ENCODE data around the gene IL32.
"Not testable (repeated sequence)": the region's sequence is repeated elsewhere in the genome, so short reads cannot be mapped to it uniquely, and the experiment has no call there.

Gene IL32

DNA sequence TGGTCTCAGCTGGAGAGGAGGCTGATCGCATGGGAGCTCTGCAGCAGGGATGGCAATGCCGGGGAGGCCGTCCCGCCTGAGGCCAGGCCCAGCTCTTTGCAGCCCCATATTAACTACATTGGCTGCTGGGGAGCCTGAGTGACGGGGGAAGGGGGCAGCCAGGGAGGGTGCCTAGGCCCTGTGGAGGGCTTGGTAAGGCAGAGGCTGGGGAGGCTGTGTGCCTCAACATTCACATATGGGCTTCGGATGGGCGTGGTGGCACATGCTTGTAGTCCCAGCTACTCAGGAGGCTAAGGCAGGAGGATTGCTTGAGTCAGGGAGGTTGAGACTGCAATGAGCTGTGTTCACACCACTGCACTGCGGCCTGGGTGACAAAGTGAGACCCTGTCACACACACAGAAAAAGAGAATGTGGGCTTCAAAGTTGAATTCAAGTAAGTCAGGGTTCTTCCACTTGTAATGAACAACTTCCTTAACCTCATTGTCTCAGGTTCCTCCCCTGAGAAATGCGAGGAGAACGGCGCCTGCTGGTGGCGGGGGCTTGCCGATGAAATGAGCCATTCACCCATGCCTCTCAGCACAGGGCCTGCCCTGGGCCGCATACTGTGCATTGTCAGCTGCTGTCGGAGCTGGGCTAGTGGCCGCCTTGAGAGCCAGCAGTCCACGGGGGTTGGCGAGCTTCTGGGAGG lies 7.3 kb downstream of the IL32 start:
- not testable (repeated sequence) for DNase-seq

DNA sequence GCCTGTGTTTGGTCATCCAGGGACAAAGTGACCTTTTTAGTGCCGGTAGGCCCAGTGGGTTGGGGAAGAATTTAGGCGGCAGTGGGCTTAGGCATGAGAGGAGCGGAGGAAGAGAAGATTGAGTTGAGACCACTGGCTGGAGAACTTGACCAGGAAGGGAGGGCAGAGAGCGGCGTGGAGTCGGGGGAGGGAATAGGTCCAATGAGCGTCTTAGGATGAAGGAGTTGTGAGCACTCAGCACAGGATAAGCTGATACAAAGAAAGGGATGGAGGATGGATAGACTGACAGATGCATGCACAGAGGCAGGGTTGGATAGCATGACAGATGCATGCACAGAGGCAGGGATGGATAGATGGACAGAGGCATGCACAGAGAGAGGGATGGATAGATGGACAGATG lies 8.0 kb downstream of the IL32 start:
- no peak for DNase-seq

DNA sequence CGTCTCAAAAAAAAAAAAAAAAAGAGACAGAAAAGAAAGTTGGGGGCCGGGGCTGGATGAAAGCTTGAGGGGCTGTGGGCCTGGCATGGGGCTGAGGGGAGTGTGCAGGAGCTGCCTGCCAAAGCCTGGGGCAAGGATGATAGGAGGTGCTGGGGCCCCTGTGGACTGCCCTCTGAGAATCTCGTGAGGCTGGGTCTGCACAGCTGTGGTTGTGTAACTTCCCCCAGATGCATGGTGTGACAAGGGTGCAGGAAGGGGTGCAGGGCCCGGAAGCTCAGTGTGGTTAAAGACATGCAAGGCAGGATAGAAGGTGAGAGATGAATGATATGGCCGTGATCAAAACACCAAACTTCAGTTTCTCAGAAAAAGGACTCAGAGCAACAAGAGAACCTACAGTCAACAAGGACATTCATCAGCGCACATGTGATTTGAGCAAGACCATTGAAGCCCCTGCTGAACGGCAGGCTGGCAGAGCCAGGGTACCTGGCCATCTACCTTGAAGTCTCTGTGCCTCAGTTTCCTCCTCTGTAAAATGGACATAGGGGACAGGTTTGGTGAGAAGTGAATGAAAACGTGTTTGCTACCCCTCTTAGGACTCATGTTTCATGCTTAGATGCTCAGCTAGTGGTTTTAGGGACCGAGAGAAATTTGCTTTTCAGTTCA lies 9.6 kb downstream of the IL32 start:
- peak; percentile 53 for DNase-seq

DNA sequence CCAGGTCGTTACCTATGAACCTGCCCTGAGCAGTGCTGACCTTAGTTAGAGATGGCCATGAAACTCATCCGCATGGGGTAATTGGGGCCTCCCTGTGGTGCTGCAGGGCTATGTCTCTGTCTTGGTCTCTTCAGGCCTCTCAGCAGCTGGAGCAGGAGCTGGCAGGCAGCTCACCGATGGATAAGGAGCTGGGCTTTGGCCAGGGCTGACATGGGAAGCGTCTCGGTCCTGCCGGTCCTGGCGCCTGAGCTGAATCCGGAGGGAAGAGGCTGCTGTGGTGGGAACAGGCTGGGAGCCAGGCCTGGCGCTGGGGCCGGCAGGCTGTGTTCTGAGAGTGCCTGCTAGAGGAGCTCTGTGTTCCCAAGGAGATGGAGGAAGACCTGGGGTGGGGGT lies 10.1 kb downstream of the IL32 start:
- DNase-seq, result no peak

DNA sequence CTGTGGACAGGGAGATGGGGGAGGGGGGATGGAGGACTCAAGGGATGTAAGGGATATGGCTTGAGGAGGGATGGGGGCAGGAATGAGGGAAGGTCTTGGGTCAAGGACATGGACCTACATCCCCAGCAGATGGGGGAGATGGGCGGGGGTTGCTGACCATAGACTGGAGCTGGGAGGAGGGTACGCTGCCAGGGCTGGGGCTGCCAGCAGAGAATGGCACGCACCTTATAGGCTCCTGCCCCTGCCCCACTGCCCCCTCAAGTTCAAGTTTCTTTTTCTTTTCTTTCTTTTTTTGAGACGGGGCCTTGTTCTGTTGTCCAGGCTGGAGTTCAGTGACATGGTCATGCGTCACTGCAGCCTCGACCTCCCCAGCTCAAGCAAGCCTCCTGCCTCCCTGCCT lies 10.5 kb downstream of the IL32 start:
- not testable (repeated sequence) for DNase-seq

DNA sequence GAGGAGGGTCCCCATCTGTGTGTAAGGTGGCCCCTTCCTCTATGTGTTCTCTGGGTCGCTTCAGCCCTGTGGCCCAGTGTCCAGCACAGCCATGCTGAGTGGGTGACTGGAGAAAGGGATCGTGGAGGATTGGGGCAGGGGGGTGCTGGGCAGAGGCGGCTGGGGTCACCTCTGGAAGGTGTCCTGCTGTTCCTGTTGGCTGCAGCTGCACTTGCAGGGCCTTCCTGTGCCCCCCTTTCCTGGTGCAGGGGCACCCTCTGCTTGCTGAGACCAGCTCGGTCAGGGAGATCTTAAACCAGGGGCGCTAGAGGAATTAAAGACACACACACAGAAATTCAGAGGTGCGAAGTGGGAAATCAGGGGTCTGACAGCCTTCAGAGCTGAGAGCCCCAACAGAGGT lies 11.1 kb downstream of the IL32 start:
- no peak for DNase-seq

DNA sequence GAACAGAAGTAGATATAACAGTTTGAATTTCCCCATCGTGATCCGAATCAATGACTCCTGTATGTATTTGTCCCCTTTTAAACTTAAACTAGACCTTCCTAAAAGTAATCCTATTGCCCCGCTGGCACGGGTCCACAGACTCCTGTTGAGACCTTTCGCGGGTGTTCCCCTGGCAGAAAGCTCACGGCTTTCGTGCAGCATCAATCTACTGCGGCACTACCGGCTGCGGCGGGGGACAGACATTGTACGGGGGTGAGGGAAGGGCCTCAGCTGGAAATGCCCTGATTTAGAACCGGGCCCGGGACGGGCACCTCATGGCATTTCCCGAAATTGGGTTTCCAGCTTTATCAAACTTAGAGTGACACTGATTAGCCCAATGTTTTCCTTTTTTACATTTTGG lies 14.6 kb downstream of the IL32 start:
- no peak for DNase-seq

DNA sequence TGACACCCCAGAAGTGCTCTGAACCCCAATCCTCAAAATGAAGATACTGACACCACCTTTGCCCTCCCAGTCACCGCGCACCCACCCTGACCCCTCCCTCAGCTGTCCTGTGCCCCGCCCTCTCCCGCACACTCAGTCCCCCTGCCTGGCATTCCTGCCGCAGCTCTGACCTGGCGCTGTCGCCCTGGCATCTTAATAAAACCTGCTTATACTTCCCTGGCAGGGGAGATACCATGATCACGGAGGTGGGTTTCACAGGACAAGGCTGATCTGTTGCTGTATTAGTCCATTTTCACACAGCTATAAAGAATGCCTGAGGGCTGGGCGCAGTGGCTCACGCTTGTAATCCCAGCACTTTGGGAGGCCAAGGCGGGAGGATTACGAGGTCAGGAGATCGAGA lies 16.5 kb downstream of the IL32 start:
- DNase-seq, result not testable (repeated sequence)

DNA sequence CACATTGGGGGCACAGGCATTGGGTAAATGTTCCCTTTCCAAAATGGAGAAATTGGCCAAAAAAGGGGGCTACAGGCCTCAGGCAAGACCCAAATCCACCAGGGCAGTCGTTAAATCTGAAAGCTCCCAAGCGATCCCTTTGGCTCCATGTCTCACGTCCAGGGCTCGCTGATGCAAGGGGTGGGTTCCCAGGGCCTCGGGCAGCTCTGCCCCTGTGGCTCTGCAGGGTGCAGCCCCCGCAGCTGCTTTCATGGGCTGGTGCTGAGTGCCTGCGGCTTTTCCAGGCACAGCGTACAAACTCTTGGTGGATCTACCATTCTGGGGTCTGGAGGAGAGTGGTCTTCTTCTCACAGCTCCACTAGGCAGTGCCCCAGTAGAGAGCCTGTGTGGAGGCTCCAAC lies 18.0 kb downstream of the IL32 start:
- not testable (repeated sequence) for DNase-seq

DNA sequence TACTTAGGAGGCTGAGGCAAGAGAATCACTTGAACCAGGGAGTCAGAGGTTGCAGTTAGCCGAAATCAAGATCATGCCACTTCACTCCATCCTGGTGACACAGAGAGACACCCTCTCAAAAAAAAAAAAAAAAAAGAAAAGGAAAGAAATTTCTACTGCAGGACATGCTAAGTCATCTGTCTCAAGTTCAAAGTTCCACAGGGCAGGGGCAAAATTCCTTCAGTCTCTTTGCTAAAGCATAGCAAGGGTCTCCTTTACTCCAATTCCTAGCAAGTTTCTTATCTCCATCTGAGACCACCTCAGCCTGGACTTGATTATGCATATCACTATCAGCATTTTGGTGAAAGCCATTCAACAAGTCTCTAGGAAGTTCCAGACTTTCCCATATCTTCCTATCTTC lies 19.1 kb downstream of the IL32 start:
- no peak for DNase-seq

DNA sequence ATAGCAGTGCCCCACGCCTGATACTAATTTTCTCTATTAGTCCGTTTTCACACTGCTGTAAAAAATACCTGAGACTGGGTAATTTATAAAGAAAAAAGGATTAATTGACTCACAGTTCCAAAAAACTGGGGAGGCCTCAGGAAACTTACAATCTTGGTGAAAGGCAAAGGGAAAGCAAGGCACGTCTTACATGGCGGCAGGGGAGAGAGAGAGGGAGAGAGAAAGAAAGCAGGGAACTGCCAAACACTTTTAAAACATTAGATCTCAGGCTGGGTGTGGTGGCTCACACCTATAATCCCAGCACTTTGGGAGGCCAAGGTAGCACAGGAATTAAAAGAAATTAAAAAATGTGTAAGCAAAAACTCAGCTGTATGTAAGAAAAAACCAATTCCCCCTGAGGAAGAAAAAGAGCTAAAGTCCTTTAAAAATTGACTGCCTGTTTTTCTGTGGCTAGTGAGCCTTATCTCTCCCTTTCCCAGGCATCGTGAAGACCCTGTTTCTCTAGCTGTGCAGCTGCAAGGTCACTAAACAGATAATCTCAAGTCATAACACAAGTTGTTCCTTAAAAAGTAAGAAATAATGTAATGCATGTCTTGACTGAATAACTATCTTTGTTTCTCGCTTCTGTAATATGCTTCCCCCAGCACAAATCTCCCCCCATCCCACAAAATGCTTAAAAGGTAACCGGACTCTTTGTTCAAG lies 19.7 kb downstream of the IL32 start:
- DNase-seq, result no peak

DNA sequence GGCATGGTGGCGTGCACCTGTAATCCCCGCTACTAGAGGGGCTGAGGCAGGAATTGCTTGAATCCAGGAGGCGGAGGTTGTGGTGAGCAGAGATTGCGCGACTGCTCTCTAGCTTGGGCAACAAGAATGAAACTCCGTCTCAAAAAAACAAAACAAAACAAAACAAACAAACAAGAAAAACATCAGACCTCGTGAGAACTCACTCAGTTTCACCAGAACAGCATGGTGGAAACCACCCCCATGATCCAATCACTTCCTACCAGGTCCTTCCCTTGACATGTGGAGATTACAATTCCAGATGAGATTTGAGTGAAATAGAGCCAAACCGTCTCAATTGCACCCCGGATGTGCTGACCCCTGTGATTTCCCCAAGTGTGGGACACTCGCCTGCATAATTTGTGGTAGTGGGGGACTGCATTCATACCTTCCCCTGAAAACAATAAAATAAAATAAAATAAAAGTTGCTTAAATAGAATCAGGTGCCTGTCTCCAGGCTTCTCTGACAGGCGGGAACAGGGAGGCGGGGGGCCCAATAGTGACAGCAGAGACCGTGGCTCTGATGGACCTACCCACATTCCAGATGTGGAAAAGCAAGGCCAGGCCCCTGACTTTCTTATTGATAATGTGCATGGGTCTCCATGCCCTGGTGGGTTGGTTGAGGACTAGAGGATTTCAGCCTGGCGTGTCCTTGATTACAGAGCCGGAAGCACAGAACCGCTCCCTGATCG lies 20.6 kb downstream of the IL32 start:
- no peak for DNase-seq

DNA sequence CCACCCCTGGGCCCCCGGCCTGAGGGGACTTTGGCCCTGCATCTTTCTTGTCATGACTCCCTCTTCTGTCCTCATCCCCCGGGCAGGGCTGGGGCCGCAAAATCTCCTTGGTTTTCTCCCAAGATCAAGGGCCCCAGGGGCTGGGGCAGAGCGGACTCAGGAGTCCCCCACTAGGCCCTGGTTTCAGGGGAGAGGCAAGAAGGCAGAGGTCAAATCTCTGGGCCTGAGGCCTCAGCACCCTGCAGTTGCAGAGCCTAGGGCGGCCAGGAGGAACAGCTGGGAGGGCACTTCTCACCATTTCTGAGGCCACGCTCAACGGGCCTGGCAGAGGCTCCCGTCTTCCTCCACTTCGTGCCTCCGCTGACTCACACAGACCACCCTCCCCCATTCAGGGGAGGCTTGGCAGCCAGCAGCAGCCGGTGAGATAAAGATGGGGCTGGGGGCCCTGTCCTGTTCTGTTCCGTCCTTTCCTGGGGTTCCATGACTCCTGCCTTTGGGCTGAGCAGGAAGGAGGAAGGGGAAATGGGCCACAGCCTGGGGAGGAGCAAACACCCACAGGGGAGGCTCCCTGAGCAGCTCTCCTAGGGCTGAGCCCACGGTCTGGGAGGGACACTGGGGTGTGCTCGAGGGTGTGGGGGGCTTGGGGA lies 21.3 kb downstream of the IL32 start:
- DNase-seq, result no peak

DNA sequence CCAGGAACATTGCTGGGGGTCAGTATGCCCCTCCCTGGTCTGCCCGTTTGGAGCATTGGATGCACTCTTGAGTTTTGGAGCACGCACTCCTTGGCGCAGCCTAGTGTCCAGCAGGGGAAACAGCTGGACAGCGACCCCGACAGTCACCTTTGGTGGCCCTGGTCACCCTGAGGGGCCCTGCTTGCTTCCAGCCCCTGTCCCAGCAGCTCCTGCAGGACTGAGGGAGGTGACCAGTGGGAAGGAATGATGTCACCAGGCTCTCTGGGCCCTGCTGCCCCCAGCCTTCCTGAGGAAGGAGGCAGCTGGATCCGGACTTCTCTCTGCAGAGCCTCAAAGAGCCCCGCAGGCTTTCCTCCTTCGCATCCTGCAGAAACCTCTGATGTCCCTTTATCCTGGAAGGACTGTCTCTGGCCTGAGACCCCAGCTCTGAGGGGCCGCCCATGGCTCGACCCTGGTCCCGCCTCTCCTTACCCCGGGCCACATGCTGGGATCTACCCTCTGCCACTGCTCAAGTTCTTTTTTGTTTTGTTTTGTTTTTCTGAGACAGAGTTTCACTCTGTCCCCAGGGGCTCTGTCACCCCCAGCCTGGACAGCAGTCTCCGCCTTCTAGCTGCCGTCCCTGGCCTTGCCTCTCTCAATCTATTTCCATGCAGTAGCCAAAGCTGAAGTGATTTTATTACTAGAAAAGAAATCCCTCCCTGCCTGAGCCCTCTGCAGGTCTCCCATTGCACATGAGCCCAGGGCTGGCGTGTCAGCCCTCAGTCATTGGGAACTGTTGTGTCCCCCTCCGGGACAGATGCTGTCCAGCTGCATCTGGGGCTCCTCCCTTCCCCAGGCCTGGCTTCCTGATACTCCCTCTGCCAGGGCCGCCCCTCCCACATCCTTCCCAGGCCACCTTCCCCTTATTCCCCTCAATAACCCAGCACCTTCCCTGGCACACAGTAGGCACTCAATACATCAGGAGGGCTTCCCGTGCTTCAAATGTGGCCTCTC lies 22.1 kb downstream of the IL32 start:
- no peak for DNase-seq

DNA sequence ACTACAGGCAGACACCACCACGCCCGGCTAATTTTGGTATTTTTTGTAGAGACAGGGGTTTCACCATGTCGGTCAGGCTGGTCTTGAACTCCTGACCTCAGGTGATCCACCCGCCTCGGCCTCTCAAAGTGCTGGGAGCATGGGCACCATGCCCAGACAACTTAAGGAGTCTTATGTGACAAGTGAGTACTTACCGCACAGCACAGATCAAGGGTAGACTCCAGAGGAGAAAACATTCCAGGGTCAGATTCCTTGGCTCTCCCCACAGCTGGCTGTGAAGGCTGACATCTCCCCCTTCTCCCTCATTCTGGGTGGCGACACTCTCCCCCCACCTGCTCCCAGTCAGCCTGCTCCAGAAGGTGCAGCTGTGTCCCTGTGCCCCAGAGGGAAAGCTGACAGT lies 23.0 kb downstream of the IL32 start:
- DNase-seq, result no peak

DNA sequence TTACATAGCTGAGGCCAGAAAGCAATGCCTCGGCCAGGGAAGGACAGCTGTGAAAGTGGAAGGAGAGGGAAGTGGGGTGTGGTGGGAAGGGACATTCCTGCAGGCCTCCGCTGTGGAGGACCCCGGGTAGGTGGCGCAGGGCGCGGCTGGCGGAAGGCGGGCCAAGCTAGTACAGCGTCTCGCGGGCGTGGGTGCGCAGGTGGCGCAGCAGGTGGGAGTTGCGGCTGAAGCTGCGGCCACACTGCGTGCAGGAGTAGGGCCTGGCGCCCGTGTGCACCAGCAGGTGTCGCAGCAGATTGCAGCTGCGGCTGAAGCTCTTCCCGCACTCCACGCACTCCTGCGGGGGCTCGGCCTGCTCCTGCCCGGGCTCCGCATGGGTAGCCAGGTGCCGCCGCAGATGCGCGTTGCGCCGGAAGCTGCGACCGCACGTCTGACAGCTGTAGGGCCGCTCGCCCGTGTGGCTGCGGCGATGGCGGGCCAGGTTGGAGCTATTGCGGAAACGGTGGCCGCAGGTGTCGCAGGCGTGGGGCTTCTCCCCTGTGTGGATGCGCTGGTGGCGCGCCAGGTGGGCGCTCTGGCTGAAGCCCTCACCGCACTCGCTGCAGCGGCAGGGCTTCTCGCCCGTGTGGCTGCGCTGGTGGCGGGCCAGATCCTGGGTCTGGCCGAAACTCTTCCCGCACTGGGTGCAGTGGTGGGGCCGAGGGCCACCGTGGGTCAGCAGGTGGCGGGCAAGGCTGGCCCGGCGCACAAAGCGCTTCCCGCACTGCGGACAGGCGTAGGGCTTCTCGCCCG lies 23.7 kb downstream of the IL32 start:
- no peak for DNase-seq

DNA sequence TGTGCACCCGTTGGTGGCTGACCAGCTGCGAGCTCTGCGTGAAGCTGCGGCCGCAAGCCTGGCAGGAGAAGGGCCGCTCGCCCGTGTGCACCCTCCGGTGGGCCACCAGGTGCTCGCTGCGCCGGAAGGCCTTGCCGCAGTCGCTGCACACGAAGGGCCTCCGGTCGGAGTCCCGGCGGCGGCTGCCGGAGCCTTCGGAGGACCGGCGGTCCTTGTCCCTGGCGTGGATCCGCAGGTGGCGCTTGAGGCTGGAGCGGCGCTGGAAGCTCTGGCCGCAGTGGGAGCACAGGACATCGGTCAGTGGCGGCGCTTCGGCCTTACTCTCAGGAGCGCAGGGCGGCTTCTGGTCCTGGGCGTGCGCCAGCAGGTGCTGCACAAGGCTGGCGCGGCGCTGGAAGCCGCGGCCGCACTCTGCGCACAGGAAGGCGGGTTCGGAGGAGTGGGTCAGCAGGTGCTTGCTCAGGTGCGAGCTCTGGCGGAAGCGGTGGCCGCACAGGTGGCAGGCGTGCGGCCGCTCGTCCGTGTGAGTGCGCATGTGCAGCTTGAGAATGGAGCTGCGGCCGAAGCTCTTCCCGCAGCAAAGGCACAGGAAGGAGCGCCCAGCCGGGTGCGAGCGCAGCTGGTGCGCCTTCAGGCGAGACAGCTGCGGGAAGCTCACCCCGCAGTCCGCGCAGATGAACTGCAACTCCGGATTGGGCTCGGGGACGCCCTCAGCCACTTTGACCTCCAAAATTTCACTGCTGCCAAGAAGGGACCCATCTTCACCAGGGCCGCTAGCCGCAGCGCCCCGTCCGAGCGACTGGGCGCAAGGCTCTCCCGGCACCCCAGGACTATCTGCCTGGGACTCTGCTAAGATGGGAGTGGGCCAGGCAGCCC lies 24.5 kb downstream of the IL32 start:
- DNase-seq, result no peak

DNA sequence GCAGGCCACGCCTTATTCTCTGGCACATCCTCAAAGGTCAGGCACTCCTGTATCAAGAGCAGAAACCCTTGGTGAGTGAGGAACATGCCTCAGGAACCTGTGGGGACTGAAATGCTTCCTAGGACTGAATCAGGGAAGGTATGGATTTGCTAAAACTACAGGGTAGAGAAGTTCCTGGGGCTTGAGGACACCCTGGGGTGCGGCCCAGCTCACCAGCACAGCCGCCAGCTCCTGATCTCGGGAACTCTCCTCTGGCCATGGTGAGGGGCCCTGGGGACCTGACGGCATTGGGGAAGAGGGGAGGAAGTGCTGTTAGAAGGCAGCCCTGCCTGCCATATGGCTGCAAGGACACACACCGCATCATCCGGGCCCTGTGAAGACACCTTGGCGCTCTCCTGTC lies 26.1 kb downstream of the IL32 start:
- DNase-seq, result no peak

DNA sequence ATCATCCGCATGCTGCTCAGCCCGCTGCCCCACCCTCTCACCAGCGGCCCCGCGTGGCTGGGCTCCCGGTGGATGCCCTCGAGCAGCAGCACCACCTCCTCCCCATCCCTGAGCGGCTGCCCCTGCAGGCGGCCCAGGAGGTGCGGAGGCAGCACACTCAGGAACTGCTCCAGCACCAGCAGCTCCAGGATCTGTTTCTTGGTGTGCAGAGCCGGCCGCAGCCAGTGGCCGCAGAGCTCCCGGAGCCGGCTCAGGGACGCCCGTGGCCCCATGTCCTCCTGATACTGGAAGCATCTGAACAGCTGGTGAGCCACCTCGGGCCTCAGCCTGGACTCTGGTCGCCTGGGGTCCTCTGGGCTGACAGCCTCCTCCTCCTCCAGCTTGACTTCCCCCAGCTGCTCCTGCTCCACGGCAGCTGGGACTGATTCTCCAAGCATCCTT lies 27.1 kb downstream of the IL32 start:
- no peak for DNase-seq
